Measurements from ENCODE around the gene NCKIPSD. TPM values are rescaled to one million over a fixed set of nuclear protein-coding genes. Genes with fewer than 3 reads are reported as not detected.

The NCKIPSD gene
- total RNA-seq, 4 donors from 2014 or later: 13.2 to 33.1 (median 19.4) TPM

DNA sequence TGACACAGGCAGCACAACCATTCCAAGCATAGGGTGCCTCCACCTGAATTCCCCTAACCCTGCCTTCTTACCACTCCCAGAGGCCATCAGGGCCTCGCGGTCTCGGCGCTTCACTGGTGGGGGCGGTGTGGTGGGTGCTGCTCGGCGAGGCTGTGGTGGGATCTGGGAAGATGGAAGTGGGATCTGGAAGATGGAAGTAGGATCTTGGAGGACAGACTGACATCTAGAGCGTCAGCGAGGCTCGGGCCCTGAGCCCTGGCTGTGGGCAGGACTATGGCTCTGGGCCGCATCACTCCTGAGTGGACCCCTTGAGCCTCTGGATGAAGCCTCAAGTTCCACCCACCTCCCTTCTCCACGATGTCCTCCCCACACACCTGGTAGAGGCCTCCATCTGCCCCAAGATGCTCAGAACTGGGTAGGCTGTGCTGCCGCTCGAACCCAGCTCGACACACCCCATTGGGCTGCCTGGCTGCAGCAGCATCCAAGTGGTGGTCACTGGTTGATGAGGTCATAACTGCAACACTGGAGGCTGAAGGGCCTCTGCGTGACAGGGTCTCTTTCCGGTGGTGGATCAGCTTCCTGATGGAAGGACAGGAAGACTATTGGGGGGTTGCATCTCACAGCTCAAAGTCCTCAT, 3.6 kb downstream of the NCKIPSD start:
- Histone ChIP-seq H3K4me1 (peaks cover 26 to 33% of the 10 kb centered on the region in 2 donors), H3K27me3 (no peaks in the 10 kb centered on the region), H3K27ac (no peak overlapping the region), H3K36me3 (peaks cover 0 to 41% of the 10 kb centered on the region in 2 donors), H3K4me3 (no peak overlapping the region), H3K9me3 (no peaks in the 10 kb centered on the region)
- ATAC-seq (no peak), DNase-seq (no peak)
- in situ Hi-C loops (cut with MboI; ENCODE audit: low sequenced_read_pairs in 4 of 4) (no loop called here), intact Hi-C loops (cut with DNase I; ENCODE audit: low total_unique reads) (no loop called here)
- TF ChIP-seq POLR2A (IDR thresholded peaks at IDR 0.05) (no peak), CTCF (IDR thresholded peaks at IDR 0.05 in 4 of 5, conservative IDR thresholded peaks at IDR 0.05 in 1 of 5) (no peak)

DNA sequence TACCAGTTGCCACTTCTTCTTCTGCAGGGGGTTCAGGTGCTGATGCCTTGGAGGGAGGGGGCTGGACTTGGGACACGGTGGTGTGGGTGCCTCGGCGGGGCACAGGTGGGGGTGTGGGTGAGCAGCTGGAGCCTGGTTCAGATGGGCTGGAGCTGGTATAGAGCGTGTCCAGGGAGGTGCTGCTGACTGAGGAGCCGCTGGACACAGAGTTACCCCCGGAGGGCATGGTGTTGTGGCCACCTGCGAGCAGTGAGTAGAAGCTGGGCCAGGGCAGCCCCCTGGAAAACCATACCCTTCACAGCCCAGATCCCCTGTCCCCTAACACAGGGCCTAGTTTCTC, 4.2 kb downstream of the NCKIPSD start:
- in situ Hi-C loops (cut with MboI; ENCODE audit: low sequenced_read_pairs in 4 of 4): no loop called here
- Histone ChIP-seq H3K36me3 (peaks cover 0 to 41% of the 10 kb centered on the region in 2 donors), H3K4me1 (peaks cover 20 to 27% of the 10 kb centered on the region in 2 donors), H3K9me3 (no peaks in the 10 kb centered on the region), H3K4me3 (no peak overlapping the region), H3K27ac (no peak overlapping the region), H3K27me3 (no peaks in the 10 kb centered on the region)
- no peak for DNase-seq
- intact Hi-C loops (cut with DNase I; ENCODE audit: low total_unique reads): no loop called here
- TF ChIP-seq POLR2A (IDR thresholded peaks at IDR 0.05): no peak
- no peak for TF ChIP-seq CTCF (IDR thresholded peaks at IDR 0.05 in 4 of 5, conservative IDR thresholded peaks at IDR 0.05 in 1 of 5)
- no peak for ATAC-seq

GRCh38 chr3:48680811-48681540, 4.7 kb downstream of the NCKIPSD start:
- no peak for DNase-seq
- Histone ChIP-seq H3K9me3 (no peaks in the 10 kb centered on the region), H3K36me3 (peaks cover 0 to 41% of the 10 kb centered on the region in 2 donors), H3K27me3 (no peaks in the 10 kb centered on the region), H3K4me3 (no peak overlapping the region), H3K4me1 (peaks cover 15 to 22% of the 10 kb centered on the region in 2 donors), H3K27ac (no peak overlapping the region)
- no peak for ATAC-seq
- intact Hi-C loops (cut with DNase I; ENCODE audit: low total_unique reads) (no loop called here), in situ Hi-C loops (cut with MboI; ENCODE audit: low sequenced_read_pairs in 4 of 4) (no loop called here)
- no peak for TF ChIP-seq CTCF (IDR thresholded peaks at IDR 0.05 in 4 of 5, conservative IDR thresholded peaks at IDR 0.05 in 1 of 5)
- no peak for TF ChIP-seq POLR2A (IDR thresholded peaks at IDR 0.05)

DNA sequence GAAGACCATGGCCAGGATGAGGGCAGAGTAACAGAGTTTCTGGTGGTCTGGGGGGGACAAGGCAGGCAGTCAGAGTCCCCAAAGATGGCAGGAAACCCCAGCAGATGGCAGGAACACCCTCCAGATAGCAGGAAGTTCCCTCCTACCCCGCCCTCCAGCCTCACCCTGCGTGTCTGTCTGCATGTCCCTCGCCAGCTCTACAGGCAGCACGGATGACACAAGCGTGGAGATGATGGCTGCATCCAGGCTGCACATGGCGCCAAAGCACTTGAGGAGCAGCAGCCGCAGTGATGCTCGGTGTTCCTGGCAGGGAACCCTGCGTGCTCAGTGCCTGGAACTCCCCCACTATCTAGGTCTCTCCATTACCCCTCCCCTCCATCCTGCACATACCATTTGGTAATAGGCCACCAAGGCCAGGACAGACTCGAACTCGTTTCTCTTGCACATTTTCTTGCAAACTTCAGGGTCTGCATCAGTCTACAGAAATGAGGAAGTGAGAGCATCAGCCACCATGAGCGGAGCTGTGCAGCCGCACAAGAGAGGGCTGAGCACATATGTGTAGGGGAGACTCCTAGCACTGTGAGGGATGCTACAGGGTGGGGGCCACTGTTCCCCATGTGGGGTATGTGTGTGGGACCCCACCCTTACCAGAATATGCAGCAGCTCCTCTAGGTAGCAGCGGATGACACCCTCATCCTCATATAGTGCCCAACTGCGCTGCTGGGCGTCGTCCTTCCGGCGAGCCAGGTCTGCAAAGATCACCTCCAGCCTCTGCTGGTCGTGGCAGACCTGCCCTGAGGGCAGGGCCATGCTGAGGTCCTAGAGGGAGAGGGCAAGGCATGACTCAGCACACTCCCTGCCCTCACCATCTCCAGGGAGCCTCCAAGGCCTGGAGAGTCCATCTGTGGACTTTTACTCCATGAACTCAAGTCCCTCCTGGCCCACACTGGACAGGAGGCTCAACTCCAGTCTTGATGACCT, 6.0 kb downstream of the NCKIPSD start:
- H3K36me3 ChIP-seq: peaks cover 0 to 41% of the 10 kb centered on the region in 2 donors
- DNase-seq (no peak), ATAC-seq (no peak)
- H3K4me1 ChIP-seq: peaks cover 13 to 14% of the 10 kb centered on the region in 2 donors
- TF ChIP-seq CTCF (IDR thresholded peaks at IDR 0.05 in 4 of 5, conservative IDR thresholded peaks at IDR 0.05 in 1 of 5) (no peak), POLR2A (IDR thresholded peaks at IDR 0.05) (no peak)
- H3K4me3 ChIP-seq: no peak overlapping the region
- intact Hi-C loops (cut with DNase I; ENCODE audit: low total_unique reads): no loop called here
- H3K9me3 ChIP-seq: no peaks in the 10 kb centered on the region
- in situ Hi-C loops (cut with MboI; ENCODE audit: low sequenced_read_pairs in 4 of 4): no loop called here
- H3K27ac ChIP-seq: no peak overlapping the region
- no peaks in the 10 kb centered on the region for H3K27me3 ChIP-seq
